HepG2 (cell line): Measurements from ENCODE around the gene MIR17HG. TPM values are rescaled to one million over a fixed set of nuclear protein-coding genes. Genes with fewer than 3 reads are reported as not detected.
A peak's percentile ranks its signal among the peaks of the same experiment; 100 is the strongest.

Experiments
- ATAC-seq: fragments of 200-7000 bp; cut with Tn5 transposase; 3 replicates; pipeline ENCODE4 v1.9.1; 2020; ENCODE audit warnings: mild to moderate bottlenecking, moderate library complexity
- BruUV-seq: library from RNA; stranded (reverse); fragments of 400-500 nt; replicated peaks from 2 replicates; lab custom pipeline; 2021; lab: Mats Ljungman, UMichigan
- CTCF ChIA-PET: fragments of 300-600 bp; formaldehyde crosslinking; extraction: SDS; loops from one replicate; lab custom pipeline; 2021; ENCODE audit warnings: low total read pairs, inconsistent platforms, low intra/inter-chr PET ratio; lab: Yijun Ruan, JAX
- POLR2A ChIA-PET: fragments of 350-600 bp; sonication (Branson Sonifier 250); formaldehyde crosslinking; loops from one replicate; lab custom pipeline; 2020; ENCODE audit warnings: antibody characterized with exemption, inconsistent platforms; lab: Yijun Ruan, JAX
- DNase-seq: peaks from one replicate; pipeline ENCODE4 v3.0.0-alpha.2; 2015; ENCODE audit warnings: low spot score
- FAIRE-seq: peaks from 3 replicates; lab custom pipeline; 2011; peaks lifted over from hg19 to GRCh38; lab: Jason Lieb, UNC
- H2AFZ ChIP-seq: one replicate; pipeline ENCODE4 v1.6.1; 2011; ENCODE audit warnings: low read length, inconsistent platforms
- H3K27ac ChIP-seq: fragments of 300-600 bp; 3 replicates; pipeline ENCODE4 v1.8.0; 2011; ENCODE audit warnings: mixed run types, mild to moderate bottlenecking, mixed read lengths, low read length, inconsistent platforms; ENCODE audit not compliant: insufficient read depth; ENCODE audit errors: extremely low read length
- H3K27me3 ChIP-seq, 2 experiments: fragments of 200-600 bp in 1 of 2; 2 replicates in 1 of 2; 3 replicates in 1 of 2; pipeline versions ENCODE4 v1.6.0 to v1.8.0; 2011; ENCODE audit warnings: low read length in 2 of 2, mild to moderate bottlenecking in 2 of 2, moderate library complexity in 2 of 2, inconsistent platforms in 1 of 2; ENCODE audit not compliant: insufficient read depth in 2 of 2, control insufficient read depth in 1 of 2
- H3K36me3 ChIP-seq, 2 experiments: fragments of 200-600 bp in 1 of 2; replicated peaks in 1 of 2; 2 replicates in 1 of 2; 3 replicates in 1 of 2; pipeline versions ENCODE4 v1.5.1 to v1.8.0; 2011; ENCODE audit warnings: low read length in 2 of 2, inconsistent platforms in 1 of 2; ENCODE audit not compliant: insufficient read depth in 2 of 2, control insufficient read depth in 1 of 2
- H3K4me1 ChIP-seq: 2 replicates; pipeline ENCODE4 v1.5.1; 2012; ENCODE audit warnings: low read length, inconsistent platforms; ENCODE audit not compliant: insufficient read depth
- H3K4me2 ChIP-seq: 2 replicates; pipeline ENCODE4 v1.6.0; 2011; ENCODE audit warnings: low read depth, low read length, inconsistent platforms
- H3K4me3 ChIP-seq, 3 experiments: fragments of 200-600 bp in 1 of 3; sonication (generic), shearing (Covaris generic) in 1 of 3; replicated peaks in 1 of 3; 2 replicates each; pipeline ENCODE4 v1.5.1; 2011 to 2016; ENCODE audit warnings: low read length in 3 of 3, inconsistent platforms in 2 of 3, low read depth in 2 of 3, mild to moderate bottlenecking in 2 of 3, control low read depth in 1 of 3, mixed read lengths in 1 of 3; ENCODE audit not compliant: insufficient read depth in 1 of 3
- H3K79me2 ChIP-seq: one replicate; pipeline ENCODE4 v1.6.1; 2011; ENCODE audit warnings: low read length, inconsistent platforms; ENCODE audit not compliant: insufficient read depth
- H3K9ac ChIP-seq: 2 replicates; pipeline ENCODE4 v1.6.0; 2011; ENCODE audit warnings: mild to moderate bottlenecking, low read depth, low read length, inconsistent platforms; ENCODE audit not compliant: insufficient read depth
- H3K9me3 ChIP-seq: 2 replicates; pipeline ENCODE4 v1.5.1; 2012; ENCODE audit warnings: mild to moderate bottlenecking, low read length
- H4K20me1 ChIP-seq: 2 replicates; pipeline ENCODE4 v1.6.0; 2011; ENCODE audit warnings: inconsistent platforms, mild to moderate bottlenecking, low read length, moderate library complexity; ENCODE audit not compliant: insufficient read depth
- CAMTA2 ChIP-seq: sonication (generic); formaldehyde crosslinking; IDR thresholded peaks from 2 replicates; pipeline ENCODE4 v1.4.0; 2020; ENCODE audit warnings: mild to moderate bottlenecking, missing genetic modification reagents, borderline replicate concordance
- CBX2 ChIP-seq, 2 experiments: fragments of 200-600 bp in 1 of 2; sonication (generic); formaldehyde crosslinking in 1 of 2; IDR thresholded peaks; 2 replicates each; pipeline versions ENCODE4 v1.7.0 to v1.8.1; 2018 to 2022; ENCODE audit warnings: low read depth in 2 of 2, low read length in 1 of 2, mild to moderate bottlenecking in 1 of 2, missing genetic modification reagents in 1 of 2
- CENPT ChIP-seq: sonication (generic); formaldehyde crosslinking; IDR thresholded peaks from 2 replicates; pipeline ENCODE4 v1.8.0; 2022; ENCODE audit warnings: low read depth, mild to moderate bottlenecking, moderate library complexity, missing genetic modification reagents
- HMG20A ChIP-seq: IDR thresholded peaks from 2 replicates; pipeline ENCODE4 v1.6.1; 2016; ENCODE audit warnings: borderline replicate concordance
- HNRNPH1 ChIP-seq: fragments of 200-400 bp; formaldehyde crosslinking; optimal IDR thresholded peaks from 2 replicates; pipeline ENCODE3; 2017; ENCODE audit warnings: mild to moderate bottlenecking, low read depth, low read length
- NCOA2 ChIP-seq: sonication (generic); formaldehyde crosslinking; IDR thresholded peaks from 2 replicates; pipeline ENCODE4 v1.8.0; 2022; ENCODE audit warnings: inconsistent platforms
- NFYC ChIP-seq: IDR thresholded peaks from 2 replicates; pipeline ENCODE4 v1.6.1; 2016; ENCODE audit warnings: missing genetic modification reagents, missing compliant biosample characterization
- ONECUT2 ChIP-seq: sonication (generic); formaldehyde crosslinking; IDR thresholded peaks from 2 replicates; pipeline ENCODE4 v1.4.0; 2020; ENCODE audit warnings: missing genetic modification reagents
- SIN3B ChIP-seq: fragments of 150-350 bp; IDR thresholded peaks from 2 replicates; pipeline ENCODE4 v1.6.1; 2014; ENCODE audit warnings: low read length
- SNRNP70 ChIP-seq: fragments of 200-400 bp; formaldehyde crosslinking; IDR thresholded peaks from 2 replicates; pipeline ENCODE4 v1.6.1; 2017; ENCODE audit warnings: mild to moderate bottlenecking, low read depth, low read length, moderate library complexity
- TMF1 ChIP-seq: sonication (generic); formaldehyde crosslinking; IDR thresholded peaks from 2 replicates; pipeline ENCODE4 v1.8.1; 2022; ENCODE audit warnings: low read depth, missing genetic modification reagents
- ZFAT ChIP-seq: sonication (generic); formaldehyde crosslinking; conservative IDR thresholded peaks from 2 replicates; pipeline ENCODE4 v1.8.1; 2023; ENCODE audit warnings: missing genetic modification reagents, inconsistent platforms
- ZMAT3 ChIP-seq: sonication (generic); formaldehyde crosslinking; conservative IDR thresholded peaks from 2 replicates; pipeline ENCODE4 v1.7.0; 2021; ENCODE audit warnings: missing genetic modification reagents
- ZMYM2 ChIP-seq: sonication (generic); formaldehyde crosslinking; IDR thresholded peaks from 2 replicates; pipeline ENCODE4 v1.8.0; 2022; ENCODE audit warnings: mild to moderate bottlenecking, missing genetic modification reagents
- ZNF530 ChIP-seq: sonication (generic); formaldehyde crosslinking; IDR thresholded peaks from 2 replicates; pipeline ENCODE4 v1.5.0; 2020; ENCODE audit warnings: low read depth, mild to moderate bottlenecking, missing genetic modification reagents
- ZNF747 ChIP-seq: sonication (generic); formaldehyde crosslinking; IDR thresholded peaks from 2 replicates; pipeline ENCODE4 v1.8.1; 2023; ENCODE audit warnings: missing genetic modification reagents, mild to moderate bottlenecking, borderline replicate concordance
- WGBS: methylation state at CpG from one replicate; pipeline ENCODE4 v1.1.6; 2017; ENCODE audit warnings: low lambda C conversion rate; 5-methylcytosine and 5-hydroxymethylcytosine counted together
- in situ Hi-C: cut with HindIII; loops from 2 replicates; pipeline ENCODE4 v1.10.0; 2017; ENCODE audit warnings: low pct_unique_long_range_greater_than_20kb; ENCODE audit not compliant: extremely low pct_ligation_motif_present
- intact Hi-C: fragments of 100-400 bp; cut with micrococcal nuclease; formaldehyde crosslinking; loops from one replicate; pipeline ENCODE4 v1.10.0; 2022; ENCODE audit not compliant: unreplicated experiment
- polyA plus RNA-seq, 8 experiments: library from polyadenylated mRNA; depleted of rRNA in 3 of 8; stranded (reverse) in 7 of 8; unstranded in 1 of 8; fragments of >200 nt; fragmentation: Illumina TruSeq in 4 of 8; extraction: Trizol in 4 of 8; gene quantifications; 2 replicates each; pipeline versions ENCODE4 v1.2.1 to v1.2.3, GENCODE V29; 2011 to 2016; ENCODE audit warnings: low read depth in 4 of 8, missing spikeins in 1 of 8, mixed read lengths in 1 of 8; ENCODE audit not compliant: insufficient read depth in 1 of 8
- total RNA-seq, 5 experiments: library from RNA; depleted of rRNA; stranded (reverse); fragments of >200 nt; fragmentation: Illumina TruSeq; extraction: Trizol; gene quantifications; 2 replicates each; pipeline ENCODE4 v1.2.3, GENCODE V29; 2016; ENCODE audit warnings: low read depth in 1 of 5
- TF ChIP-seq, protein P1 (sequence below): IDR thresholded peaks from 2 replicates; pipeline ENCODE4 v1.6.1; 2016; ENCODE audit warnings: mild to moderate bottlenecking

MIR17HG gene
- total and polyA plus RNA-seq, 2 of the 13 experiments (the other 11 are each of a cell fraction or from before 2014, with no cell fraction given): 2.5 to 12.3 TPM

DNA sequence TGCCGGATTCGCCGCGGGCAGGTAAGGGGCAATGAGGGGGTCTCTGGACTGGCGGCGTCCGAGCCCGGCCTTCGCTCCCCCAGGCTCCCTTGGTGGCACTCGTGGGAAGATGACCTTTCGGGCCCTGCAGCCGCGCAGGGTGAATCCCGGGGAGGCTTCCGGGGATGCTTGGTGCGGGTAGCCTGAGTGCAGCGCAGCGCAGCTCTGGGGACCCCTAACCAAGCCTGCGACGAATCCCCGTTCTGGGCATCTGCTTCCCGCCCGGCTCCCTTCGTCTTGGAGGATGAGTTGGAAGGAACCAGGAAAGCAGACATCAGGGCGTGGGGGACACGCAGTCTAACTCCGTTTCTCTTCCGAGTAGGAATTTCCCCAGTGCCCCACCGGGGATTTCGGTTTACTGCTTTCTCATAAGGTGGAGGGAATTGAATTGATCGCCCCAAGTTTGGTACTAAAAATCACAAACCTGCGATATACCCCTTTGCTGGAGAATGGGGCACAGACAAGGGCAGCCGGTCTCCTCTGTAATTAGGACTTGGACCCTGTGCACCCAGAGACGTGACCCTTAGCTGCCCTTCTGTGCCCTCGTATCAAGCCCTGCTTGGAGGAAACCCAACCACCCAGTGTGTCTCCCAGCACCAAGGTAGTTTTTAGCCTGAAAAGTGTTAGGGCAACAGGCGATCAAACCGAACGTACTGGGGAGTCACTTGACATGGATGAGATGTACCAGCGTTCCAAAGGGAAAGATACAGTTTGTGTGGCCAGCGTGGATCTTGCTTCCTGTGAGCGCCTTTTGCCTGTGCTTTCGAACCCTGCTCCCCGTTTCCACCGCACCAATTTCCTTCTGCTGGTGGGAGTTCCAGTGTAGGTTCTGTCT is 51.9 kb downstream of the MIR17HG start:
- no peaks in the 10 kb centered on the region for H3K36me3 ChIP-seq
- intact Hi-C loops (no loop called here), in situ Hi-C loops (no loop called here)
- 26% methylated on average over 15 of the region's 44 CpGs for WGBS
- FAIRE-seq (no peak), ATAC-seq (peak; percentile 37), DNase-seq (no peak)
- H3K9ac ChIP-seq: no peak overlapping the region
- 0 out of 2 replicates have a peak, but pooled peaks cover 4% of the 10 kb centered on the region for H3K4me1 ChIP-seq
- TF ChIP-seq ZMAT3 (no peak), ZMYM2 (CRISPR knock-in tag) (no peak), ZNF747 (CRISPR knock-in tag) (no peak), ZNF530 (CRISPR knock-in tag) (no peak), SIN3B (no peak), ZFAT (no peak), CENPT (CRISPR knock-in tag) (no peak), HNRNPH1 (no peak), TMF1 (CRISPR knock-in tag) (no peak), CBX2 (IDR thresholded peaks at IDR 0.05; ENCODE audit: low read depth, low read length) (no peak), CBX2 (CRISPR knock-in tag; IDR thresholded peaks at IDR 0.05; ENCODE audit: low read depth) (no peak), HMG20A (CRISPR knock-in tag) (no peak), CAMTA2 (CRISPR knock-in tag) (no peak), SNRNP70 (no peak), NCOA2 (no peak), ONECUT2 (CRISPR knock-in tag) (no peak), NFYC (CRISPR knock-in tag) (no peak)
- TF ChIP-seq, protein P1, sequence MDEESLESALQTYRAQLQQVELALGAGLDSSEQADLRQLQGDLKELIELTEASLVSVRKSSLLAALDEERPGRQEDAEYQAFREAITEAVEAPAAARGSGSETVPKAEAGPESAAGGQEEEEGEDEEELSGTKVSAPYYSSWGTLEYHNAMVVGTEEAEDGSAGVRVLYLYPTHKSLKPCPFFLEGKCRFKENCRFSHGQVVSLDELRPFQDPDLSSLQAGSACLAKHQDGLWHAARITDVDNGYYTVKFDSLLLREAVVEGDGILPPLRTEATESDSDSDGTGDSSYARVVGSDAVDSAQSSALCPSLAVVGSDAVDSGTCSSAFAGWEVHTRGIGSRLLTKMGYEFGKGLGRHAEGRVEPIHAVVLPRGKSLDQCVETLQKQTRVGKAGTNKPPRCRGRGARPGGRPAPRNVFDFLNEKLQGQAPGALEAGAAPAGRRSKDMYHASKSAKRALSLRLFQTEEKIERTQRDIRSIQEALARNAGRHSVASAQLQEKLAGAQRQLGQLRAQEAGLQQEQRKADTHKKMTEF (CRISPR knock-in tag): no peak
- POLR2A ChIA-PET: no interaction called here
- CTCF ChIA-PET: no interaction called here
- BruUV-seq: no TSS peak
- H2AFZ ChIP-seq: no peak overlapping the region
- no peaks in the 10 kb centered on the region for H3K79me2 ChIP-seq
- no peaks in the 10 kb centered on the region for H4K20me1 ChIP-seq
- H3K9me3 ChIP-seq: no peaks in the 10 kb centered on the region
- H3K27ac ChIP-seq: no peak overlapping the region
- peaks cover 11 to 38% of the 10 kb centered on the region in 2 experiments for H3K27me3 ChIP-seq
- H3K4me2 ChIP-seq: peak overlapping the region; percentile 87
- peak overlapping the region in 2 of 3 experiments; percentile 51 to 72; a peak in 2 of 6 replicates for H3K4me3 ChIP-seq
